Measurements from ENCODE around the gene SLC12A5.
A peak's percentile ranks its signal among the peaks of the same experiment; 100 is the strongest.

The SLC12A5 gene

GRCh38 chr20:46055269-46055668, 26.3 kb downstream of the SLC12A5 start:
- no peak for TF ChIP-seq CTCF (IDR thresholded peaks at IDR 0.05; ENCODE audit: extremely low read depth, insufficient read depth, missing control alignments)
- no peak for DNase-seq (ENCODE audit: low spot score)
- in situ Hi-C loops (cut with MboI; ENCODE audit: low pct_unique_long_range_greater_than_20kb, low sequenced_read_pairs, unreplicated experiment), result no loop called here

GRCh38 chr20:46056027-46056833, 27.2 kb downstream of the SLC12A5 start:
- no peak for TF ChIP-seq CTCF (IDR thresholded peaks at IDR 0.05; ENCODE audit: extremely low read depth, insufficient read depth, missing control alignments)
- in situ Hi-C loops (cut with MboI; ENCODE audit: low pct_unique_long_range_greater_than_20kb, low sequenced_read_pairs, unreplicated experiment), result no loop called here
- peak; percentile 11 for DNase-seq (ENCODE audit: low spot score)

- peak; percentile 61 for DNase-seq (ENCODE audit: low spot score)
- in situ Hi-C loops (cut with MboI; ENCODE audit: low pct_unique_long_range_greater_than_20kb, low sequenced_read_pairs, unreplicated experiment), result no loop called here
- no peak for TF ChIP-seq CTCF (IDR thresholded peaks at IDR 0.05; ENCODE audit: extremely low read depth, insufficient read depth, missing control alignments)
Observed at GRCh38 chr20:46056970-46057855, 28.2 kb downstream of the SLC12A5 start.

GRCh38 chr20:46057856-46058598, 29.0 kb downstream of the SLC12A5 start:
- in situ Hi-C loops (cut with MboI; ENCODE audit: low pct_unique_long_range_greater_than_20kb, low sequenced_read_pairs, unreplicated experiment), result no loop called here
- DNase-seq (ENCODE audit: low spot score), result peak; percentile 42
- TF ChIP-seq CTCF (IDR thresholded peaks at IDR 0.05; ENCODE audit: extremely low read depth, insufficient read depth, missing control alignments), result peak; percentile 3

GRCh38 chr20:46058599-46059281, 29.7 kb downstream of the SLC12A5 start:
- TF ChIP-seq CTCF (IDR thresholded peaks at IDR 0.05; ENCODE audit: extremely low read depth, insufficient read depth, missing control alignments), result no peak
- DNase-seq (ENCODE audit: low spot score), result peak; percentile 52
- in situ Hi-C loops (cut with MboI; ENCODE audit: low pct_unique_long_range_greater_than_20kb, low sequenced_read_pairs, unreplicated experiment), result no loop called here
